H1 (cell line): ENCODE measurements around the gene ARID5B. TPM values are rescaled to one million over a fixed set of nuclear protein-coding genes. Genes with fewer than 3 reads are reported as not detected.

ENCODE experiments used
- CTCF ChIA-PET: fragments of 300-600 bp; sonication (Branson Sonifier 250); formaldehyde crosslinking; loops from one replicate; lab custom pipeline; 2021; ENCODE audit not compliant: partially characterized antibody; lab: Charles Lee
- POLR2A ChIA-PET: fragments of 300-600 bp; sonication (Branson Sonifier 250); formaldehyde crosslinking; loops from one replicate; lab custom pipeline; 2021; ENCODE audit warnings: inconsistent platforms; ENCODE audit not compliant: partially characterized antibody; lab: Charles Lee
- DNase-seq, 2 experiments: peaks; one replicate each; pipeline versions ENCODE4 v3.0.0 to v3.0.0-alpha.2; 2010 to 2022; ENCODE audit warnings: low spot score in 2 of 2, low read depth in 1 of 2, mixed read lengths in 1 of 2
- FAIRE-seq: peaks from 2 replicates; lab custom pipeline; 2011; peaks lifted over from hg19 to GRCh38; lab: Jason Lieb, UNC
- H2AFZ ChIP-seq: 2 replicates; pipeline ENCODE4 v1.8.1; 2012; ENCODE audit warnings: low read length, inconsistent platforms
- H2AK5ac ChIP-seq: 2 replicates; pipeline ENCODE4 v1.6.1; 2013; ENCODE audit warnings: low read depth, low read length
- H2BK120ac ChIP-seq: replicated peaks from 2 replicates; pipeline ENCODE3; 2013; ENCODE audit warnings: low read depth, low read length, inconsistent platforms
- H2BK12ac ChIP-seq: 2 replicates; pipeline ENCODE4 v1.6.1; 2013; ENCODE audit warnings: low read depth, low read length
- H2BK15ac ChIP-seq: 2 replicates; pipeline ENCODE4 v1.6.1; 2013; ENCODE audit warnings: low read length
- H2BK20ac ChIP-seq: 2 replicates; pipeline ENCODE4 v1.6.1; 2013; ENCODE audit warnings: low read length
- H2BK5ac ChIP-seq: 2 replicates; pipeline ENCODE4 v1.6.1; 2013; ENCODE audit warnings: low read depth, low read length
- H3K14ac ChIP-seq: 2 replicates; pipeline ENCODE4 v1.6.1; 2013; ENCODE audit warnings: inconsistent platforms; ENCODE audit not compliant: insufficient read length
- H3K18ac ChIP-seq: 2 replicates; pipeline ENCODE4 v1.6.1; 2013; ENCODE audit warnings: low read length; ENCODE audit errors: extremely low read depth
- H3K23ac ChIP-seq: 2 replicates; pipeline ENCODE4 v1.6.1; 2013; ENCODE audit warnings: inconsistent platforms; ENCODE audit not compliant: insufficient read length
- H3K23me2 ChIP-seq: 2 replicates; pipeline ENCODE4 v1.6.1; 2013; ENCODE audit warnings: low read depth, low read length
- H3K27ac ChIP-seq: 2 replicates; pipeline ENCODE4 v1.6.1; 2011; ENCODE audit warnings: low read depth, low read length, inconsistent platforms
- H3K27me3 ChIP-seq, 4 experiments: replicated peaks in 1 of 4; 1 replicate in 1 of 4; 2 replicates in 3 of 4; pipeline versions ENCODE4 v1.6.1 to v1.8.1; 2011 to 2013; ENCODE audit warnings: low read length in 3 of 4, mild to moderate bottlenecking in 3 of 4, inconsistent platforms in 2 of 4, mixed read lengths in 2 of 4, moderate library complexity in 1 of 4; ENCODE audit not compliant: control insufficient read depth in 3 of 4, insufficient read depth in 3 of 4; ENCODE audit errors: extremely low read depth in 1 of 4
- H3K36me3 ChIP-seq, 4 experiments: 2 replicates each; pipeline versions ENCODE4 v1.6.1 to v1.8.1; 2011 to 2013; ENCODE audit warnings: mild to moderate bottlenecking in 4 of 4, low read length in 3 of 4, moderate library complexity in 2 of 4, control low read depth in 1 of 4, inconsistent platforms in 1 of 4; ENCODE audit not compliant: insufficient read depth in 4 of 4, control insufficient read depth in 2 of 4
- H3K4ac ChIP-seq: replicated peaks from 2 replicates; pipeline ENCODE3; 2013; ENCODE audit warnings: low read length, low read depth, mixed read lengths, inconsistent platforms; ENCODE audit not compliant: insufficient read length
- H3K4me1 ChIP-seq, 4 experiments: replicated peaks in 1 of 4; 1 replicate in 1 of 4; 2 replicates in 3 of 4; pipeline versions ENCODE4 v1.6.1 to v1.8.1; 2011 to 2013; ENCODE audit warnings: low read length in 3 of 4, inconsistent platforms in 2 of 4, mixed read lengths in 1 of 4; ENCODE audit not compliant: insufficient read depth in 4 of 4, control insufficient read depth in 3 of 4
- H3K4me2 ChIP-seq, 2 experiments: 2 replicates each; pipeline versions ENCODE4 v1.6.1 to v1.8.1; 2011 to 2013; ENCODE audit warnings: low read depth in 2 of 2, low read length in 2 of 2, control low read depth in 1 of 2, inconsistent platforms in 1 of 2, mild to moderate bottlenecking in 1 of 2; ENCODE audit not compliant: insufficient read depth in 1 of 2
- H3K4me3 ChIP-seq, 4 experiments: fragments of 200-600, 300-600 bp in 1 of 4; sonication (generic), shearing (Covaris generic), sonication (Bioruptor Twin) in 1 of 4; 2 replicates each; pipeline versions ENCODE4 v1.5.1 to v1.8.1; 2011 to 2016; ENCODE audit warnings: low read length in 4 of 4, low read depth in 3 of 4, control low read depth in 2 of 4, inconsistent platforms in 2 of 4, mild to moderate bottlenecking in 2 of 4, mixed read lengths in 1 of 4, moderate library complexity in 1 of 4; ENCODE audit not compliant: insufficient read depth in 2 of 4; ENCODE audit errors: extremely low read depth in 1 of 4
- H3K56ac ChIP-seq: replicated peaks from 2 replicates; pipeline ENCODE3; 2013; ENCODE audit warnings: low read depth, mild to moderate bottlenecking, mixed read lengths, low read length, inconsistent platforms; ENCODE audit not compliant: insufficient read length
- H3K79me1 ChIP-seq: 2 replicates; pipeline ENCODE4 v1.6.1; 2013; ENCODE audit warnings: low read depth, low read length, control low read depth
- H3K79me2 ChIP-seq, 2 experiments: 2 replicates each; pipeline versions ENCODE4 v1.6.1 to v1.8.1; 2012 to 2013; ENCODE audit warnings: low read length in 2 of 2, mild to moderate bottlenecking in 2 of 2, inconsistent platforms in 1 of 2; ENCODE audit not compliant: insufficient read depth in 2 of 2, control insufficient read depth in 1 of 2
- H3K9ac ChIP-seq, 4 experiments: replicated peaks in 1 of 4; 1 replicate in 1 of 4; 2 replicates in 3 of 4; pipeline versions ENCODE4 v1.6.1 to v1.8.1; 2011 to 2013; ENCODE audit warnings: low read depth in 3 of 4, low read length in 3 of 4, control low read depth in 2 of 4, mild to moderate bottlenecking in 2 of 4, moderate library complexity in 2 of 4, inconsistent platforms in 1 of 4; ENCODE audit errors: extremely low read depth in 1 of 4
- H3K9me3 ChIP-seq, 2 experiments: 2 replicates each; pipeline versions ENCODE4 v1.6.1 to v1.8.1; 2012 to 2013; ENCODE audit warnings: mild to moderate bottlenecking in 2 of 2, moderate library complexity in 2 of 2, control low read depth in 1 of 2, inconsistent platforms in 1 of 2, low read depth in 1 of 2, low read length in 1 of 2, mixed read lengths in 1 of 2; ENCODE audit not compliant: insufficient read depth in 2 of 2
- H4K20me1 ChIP-seq, 2 experiments: replicated peaks in 1 of 2; 2 replicates each; pipeline versions ENCODE3 to v1.8.1; 2011 to 2013; ENCODE audit warnings: inconsistent platforms in 2 of 2, low read length in 2 of 2, mild to moderate bottlenecking in 1 of 2; ENCODE audit not compliant: insufficient read depth in 2 of 2, control insufficient read depth in 1 of 2
- H4K5ac ChIP-seq: 2 replicates; pipeline ENCODE4 v1.6.1; 2013; ENCODE audit warnings: low read length, low read depth, mixed read lengths, inconsistent platforms; ENCODE audit not compliant: insufficient read length
- H4K8ac ChIP-seq: 2 replicates; pipeline ENCODE4 v1.8.0; 2013; ENCODE audit warnings: mild to moderate bottlenecking, moderate library complexity, low read length, inconsistent platforms; ENCODE audit not compliant: insufficient read depth; ENCODE audit errors: extremely low read depth
- H4K91ac ChIP-seq: replicated peaks from 2 replicates; pipeline ENCODE3; 2013; ENCODE audit warnings: low read length, mixed read lengths, inconsistent platforms; ENCODE audit not compliant: insufficient read length
- ATF2 ChIP-seq: IDR thresholded peaks from 2 replicates; pipeline ENCODE4 v1.6.1; 2012; ENCODE audit warnings: low read length, inconsistent platforms
- CEBPB ChIP-seq: IDR thresholded peaks from 2 replicates; pipeline ENCODE4 v1.6.1; 2012; ENCODE audit warnings: low read depth, low read length
- CHD1 ChIP-seq: IDR thresholded peaks from 2 replicates; pipeline ENCODE4 v1.6.1; 2012; ENCODE audit warnings: low read depth, low read length, improper control_type of control experiment
- GTF2F1 ChIP-seq: IDR thresholded peaks from 2 replicates; pipeline ENCODE4 v1.6.1; 2012; ENCODE audit warnings: low read depth, low read length, improper control_type of control experiment, borderline replicate concordance
- JUND ChIP-seq: IDR thresholded peaks from 2 replicates; pipeline ENCODE4 v1.6.1; 2011; ENCODE audit warnings: mild to moderate bottlenecking, improper control_type of control experiment, low read length
- SUZ12 ChIP-seq: fragments of 200-600 bp; sonication (generic); IDR thresholded peaks from 2 replicates; pipeline ENCODE4 v1.6.1; 2012; ENCODE audit warnings: mild to moderate bottlenecking, inconsistent platforms, low read length, moderate library complexity, mixed read lengths
- TBP ChIP-seq: IDR thresholded peaks from 2 replicates; pipeline ENCODE4 v1.6.1; 2011; ENCODE audit warnings: low read depth, low read length, improper control_type of control experiment
- TCF12 ChIP-seq: IDR thresholded peaks from 2 replicates; pipeline ENCODE4 v1.6.1; 2011; ENCODE audit warnings: low read depth, mild to moderate bottlenecking, low read length
- USF2 ChIP-seq: IDR thresholded peaks from 2 replicates; pipeline ENCODE4 v1.6.1; 2011; ENCODE audit warnings: low read length, improper control_type of control experiment
- ZNF274 ChIP-seq: IDR thresholded peaks from 2 replicates; pipeline ENCODE4 v1.7.0; 2012; ENCODE audit warnings: low read length, borderline replicate concordance; ENCODE audit errors: extremely low read depth
- WGBS, 2 experiments: shearing (Covaris generic) in 1 of 2; methylation state at CpG; one replicate each; pipeline versions ENCODE4 v1.1.6 to v1.1.7; 2013 to 2015; ENCODE audit warnings: low lambda C conversion rate in 2 of 2, mixed read lengths in 2 of 2, inconsistent platforms in 1 of 2, low coverage in 1 of 2, missing lambda C conversion rate in 1 of 2; ENCODE audit not compliant: insufficient replicate concordance in 2 of 2, insufficient coverage in 1 of 2, insufficient read length in 1 of 2; ENCODE audit errors: extremely low coverage in 1 of 2, missing lambda C conversion rate in 1 of 2; 5-methylcytosine and 5-hydroxymethylcytosine counted together
- polyA plus RNA-seq, 7 experiments: library from polyadenylated mRNA; depleted of rRNA in 3 of 7; stranded (reverse) in 5 of 7; unstranded in 2 of 7; fragments of >200 nt in 5 of 7; fragments of 200-250 nt in 2 of 7; gene quantifications; 1 replicate in 5 of 7; 2 replicates in 1 of 7; 4 replicates in 1 of 7; pipeline versions ENCODE4 v1.2.1 to v1.2.3, GENCODE V29; 2011 to 2013; ENCODE audit warnings: missing spikeins in 2 of 7, mixed read lengths in 2 of 7
- total RNA-seq: library from RNA; stranded (reverse); fragmentation: NEBNext Ultra II Directional; extraction: Animal tissue kit (Norgen Biotek cat#: 25700); gene quantifications from 2 replicates; pipeline ENCODE4 v1.2.1, GENCODE V29; 2021

Gene ARID5B
- total and polyA plus RNA-seq, 2 of the 8 experiments (the other 6 are each of a cell fraction or from before 2014, with no cell fraction given) = 0.21 to 1.1 TPM

GRCh38 chr10:62019685-62020359, 118.3 kb downstream of the ARID5B start:
- DNase-seq (no peak), FAIRE-seq (no peak)
- 48% methylated on average over 6 of the region's 6 CpGs; no CpG with 5 or more reads in 1 of the 2 experiments for WGBS, 2 experiments
- Histone ChIP-seq H3K18ac (no peak overlapping the region), H4K20me1 (no peaks in the 10 kb centered on the region), H2AFZ (peak overlapping the region; percentile 37; the same call in 1 of the 2 replicates), H3K56ac (no peak overlapping the region), H4K5ac (no peak overlapping the region), H3K36me3 (no peaks in the 10 kb centered on the region), H2AK5ac (no peak overlapping the region), H3K4me2 (0 out of 4 replicates have a peak overlapping the region, but pooled peaks of 1 of the 2 experiments have one; percentile 1), H3K4me1 (peaks cover 0 to 6% (median 4%) of the 10 kb centered on the region in 4 experiments; a peak in 4 of 7 replicates), H2BK5ac (no peak overlapping the region), H3K23ac (no peak overlapping the region), H3K23me2 (no peaks in the 10 kb centered on the region), H2BK15ac (no peak overlapping the region), H3K9me3 (no peaks in the 10 kb centered on the region), H3K27ac (no peak overlapping the region), H3K4me3 (no peak overlapping the region), H2BK20ac (no peak overlapping the region), H4K91ac (no peak overlapping the region), H3K79me1 (no peaks in the 10 kb centered on the region), H3K4ac (no peak overlapping the region), H3K9ac (no peak overlapping the region), H4K8ac (no peak overlapping the region), H2BK120ac (no peak overlapping the region), H3K14ac (no peak overlapping the region), H2BK12ac (no peak overlapping the region), H3K27me3 (no peaks in the 10 kb centered on the region), H3K79me2 (no peaks in the 10 kb centered on the region)
- POLR2A ChIA-PET = no interaction called here
- no peak for TF ChIP-seq TBP
- no peak for TF ChIP-seq ZNF274
- no peak for TF ChIP-seq ATF2
- TF ChIP-seq CHD1 = no peak
- no peak for TF ChIP-seq TCF12
- no peak for TF ChIP-seq USF2
- TF ChIP-seq JUND = no peak
- no peak for TF ChIP-seq CEBPB
- TF ChIP-seq SUZ12 = no peak
- TF ChIP-seq GTF2F1 = no peak
- CTCF ChIA-PET = interaction anchor here (1.2 to 1.4 kb wide), 5 partner anchors 10 to 225 kb away, joined by 3 to 4 read pairs (median 3); no protein-coding TSS in a partner anchor
